Testis (tissue), 2 donors: ENCODE data around the gene DENND11.

Experiments
- CTCF ChIP-seq, 3 experiments: fragments of 450-650 bp in 2 of 3; fragments of 200-600 bp in 1 of 3; sonication (generic) in 1 of 3; IDR thresholded peaks; one replicate each; pipeline ENCODE4 v1.5.1; 2016 to 2019; ENCODE audit warnings: antibody characterized with exemption in 3 of 3, mild to moderate bottlenecking in 2 of 3, moderate library complexity in 1 of 3
- POLR2A ChIP-seq: fragments of 450-650 bp; IDR thresholded peaks from one replicate; pipeline ENCODE4 v1.6.1; 2017; ENCODE audit warnings: antibody characterized with exemption, mild to moderate bottlenecking, moderate library complexity

GRCh38 chr7:141710301-141710700 is 8.3 kb upstream of the DENND11 start:
- no peak for TF ChIP-seq CTCF (IDR thresholded peaks at IDR 0.05)
- TF ChIP-seq POLR2A: no peak
